ENCODE data around the gene BLNK. TPM values are rescaled to one million over a fixed set of nuclear protein-coding genes. Genes with fewer than 3 reads are reported as not detected.

BLNK gene
- total and polyA plus RNA-seq, 9 of the 15 experiments (the other 6 are each of a cell fraction or from before 2014, with no cell fraction given), result not detected

DNA sequence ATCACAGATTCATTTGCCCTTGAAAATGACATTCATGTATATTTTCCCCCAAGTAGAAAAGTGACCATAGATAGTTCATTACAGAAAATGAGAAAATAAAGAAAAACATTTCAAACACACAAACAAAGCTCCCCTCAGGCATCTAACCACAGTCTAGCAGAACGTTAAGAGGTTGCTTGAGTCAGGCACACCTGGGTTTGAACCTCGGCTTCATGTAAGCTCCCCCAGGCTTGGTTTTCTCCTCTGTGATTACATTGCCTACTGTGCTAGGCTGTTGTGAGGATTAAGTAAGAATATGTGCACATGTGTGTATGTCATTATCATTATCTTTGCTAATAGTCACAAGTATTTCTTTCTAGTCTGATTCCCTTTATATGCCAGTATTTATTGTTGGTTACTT, 42.0 kb upstream of the BLNK start:
- no peaks in the 10 kb centered on the region for H3K79me2 ChIP-seq (ENCODE audit: control insufficient read depth, insufficient read depth, low read length)
- intact Hi-C loops (cut with micrococcal nuclease) (no loop called here), in situ Hi-C loops (cut with MboI) (no loop called here)
- POLR2A ChIA-PET, result no interaction called here
- no peak for ATAC-seq
- no peaks in the 10 kb centered on the region for H3K9me3 ChIP-seq (replicated peaks; ENCODE audit: control insufficient read depth, insufficient read depth, low read depth, low read length)
- DNase-seq (ENCODE audit: extremely low read depth in 1 of 4, low spot score in 3 of 4), result no peak
- no peak overlapping the region for H3K9ac ChIP-seq (ENCODE audit: insufficient read depth in 1 of 2, low read depth in 2 of 2, low read length in 2 of 2)
- H3K4me3 ChIP-seq, result no peak overlapping the region
- H3K4me1 ChIP-seq (replicated peaks in 1 of 2; ENCODE audit: control insufficient read depth in 2 of 2, insufficient read depth in 2 of 2, low read length in 2 of 2), result no peaks in the 10 kb centered on the region
- CTCF ChIA-PET (ENCODE audit: low intra/inter-chr PET ratio), result no interaction called here
- FAIRE-seq, result no peak
- peaks cover 2 to 8% of the 10 kb centered on the region in 2 experiments; a peak in 4 of 5 replicates for H3K27me3 ChIP-seq (ENCODE audit: control insufficient read depth in 2 of 2, insufficient read depth in 2 of 2, low read length in 2 of 2)
- no peak overlapping the region for H3K4me2 ChIP-seq (ENCODE audit: insufficient read depth, low read length)
- no peaks in the 10 kb centered on the region for H3K36me3 ChIP-seq (ENCODE audit: control insufficient read depth, insufficient read depth, low read length)
- H2AFZ ChIP-seq (ENCODE audit: low read depth, low read length), result no peak overlapping the region
- no TSS peak for BruUV-seq (replicated peaks)
- no peaks in the 10 kb centered on the region for H4K20me1 ChIP-seq (replicated peaks; ENCODE audit: control insufficient read depth, insufficient read depth, low read length)
- no peak overlapping the region for H3K27ac ChIP-seq (ENCODE audit: extremely low read depth, low read depth, low read length)
- no peaks in the 10 kb centered on the region for H3K9me1 ChIP-seq (ENCODE audit: control insufficient read depth, insufficient read depth, low read length)
- TF ChIP-seq PTTG1 (tag; IDR thresholded peaks at IDR 0.05; ENCODE audit: low read depth), result no peak
- TF ChIP-seq RBFOX2 (IDR thresholded peaks at IDR 0.05; ENCODE audit: low read depth, low read length), result no peak
- TF ChIP-seq, protein P1, sequence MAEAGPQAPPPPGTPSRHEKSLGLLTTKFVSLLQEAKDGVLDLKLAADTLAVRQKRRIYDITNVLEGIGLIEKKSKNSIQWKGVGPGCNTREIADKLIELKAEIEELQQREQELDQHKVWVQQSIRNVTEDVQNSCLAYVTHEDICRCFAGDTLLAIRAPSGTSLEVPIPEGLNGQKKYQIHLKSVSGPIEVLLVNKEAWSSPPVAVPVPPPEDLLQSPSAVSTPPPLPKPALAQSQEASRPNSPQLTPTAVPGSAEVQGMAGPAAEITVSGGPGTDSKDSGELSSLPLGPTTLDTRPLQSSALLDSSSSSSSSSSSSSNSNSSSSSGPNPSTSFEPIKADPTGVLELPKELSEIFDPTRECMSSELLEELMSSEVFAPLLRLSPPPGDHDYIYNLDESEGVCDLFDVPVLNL (CRISPR knock-in tag; IDR thresholded peaks at IDR 0.05; ENCODE audit: low read depth), result no peak
- no peak for TF ChIP-seq CHD2 (IDR thresholded peaks at IDR 0.05; ENCODE audit: low read depth, low read length)
- TF ChIP-seq, protein P2, sequence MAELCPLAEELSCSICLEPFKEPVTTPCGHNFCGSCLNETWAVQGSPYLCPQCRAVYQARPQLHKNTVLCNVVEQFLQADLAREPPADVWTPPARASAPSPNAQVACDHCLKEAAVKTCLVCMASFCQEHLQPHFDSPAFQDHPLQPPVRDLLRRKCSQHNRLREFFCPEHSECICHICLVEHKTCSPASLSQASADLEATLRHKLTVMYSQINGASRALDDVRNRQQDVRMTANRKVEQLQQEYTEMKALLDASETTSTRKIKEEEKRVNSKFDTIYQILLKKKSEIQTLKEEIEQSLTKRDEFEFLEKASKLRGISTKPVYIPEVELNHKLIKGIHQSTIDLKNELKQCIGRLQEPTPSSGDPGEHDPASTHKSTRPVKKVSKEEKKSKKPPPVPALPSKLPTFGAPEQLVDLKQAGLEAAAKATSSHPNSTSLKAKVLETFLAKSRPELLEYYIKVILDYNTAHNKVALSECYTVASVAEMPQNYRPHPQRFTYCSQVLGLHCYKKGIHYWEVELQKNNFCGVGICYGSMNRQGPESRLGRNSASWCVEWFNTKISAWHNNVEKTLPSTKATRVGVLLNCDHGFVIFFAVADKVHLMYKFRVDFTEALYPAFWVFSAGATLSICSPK (IDR thresholded peaks at IDR 0.05; ENCODE audit: borderline replicate concordance), result no peak
- TF ChIP-seq, protein P3, sequence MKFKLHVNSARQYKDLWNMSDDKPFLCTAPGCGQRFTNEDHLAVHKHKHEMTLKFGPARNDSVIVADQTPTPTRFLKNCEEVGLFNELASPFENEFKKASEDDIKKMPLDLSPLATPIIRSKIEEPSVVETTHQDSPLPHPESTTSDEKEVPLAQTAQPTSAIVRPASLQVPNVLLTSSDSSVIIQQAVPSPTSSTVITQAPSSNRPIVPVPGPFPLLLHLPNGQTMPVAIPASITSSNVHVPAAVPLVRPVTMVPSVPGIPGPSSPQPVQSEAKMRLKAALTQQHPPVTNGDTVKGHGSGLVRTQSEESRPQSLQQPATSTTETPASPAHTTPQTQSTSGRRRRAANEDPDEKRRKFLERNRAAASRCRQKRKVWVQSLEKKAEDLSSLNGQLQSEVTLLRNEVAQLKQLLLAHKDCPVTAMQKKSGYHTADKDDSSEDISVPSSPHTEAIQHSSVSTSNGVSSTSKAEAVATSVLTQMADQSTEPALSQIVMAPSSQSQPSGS (CRISPR knock-in tag; IDR thresholded peaks at IDR 0.05), result no peak
- TF ChIP-seq, protein P4, sequence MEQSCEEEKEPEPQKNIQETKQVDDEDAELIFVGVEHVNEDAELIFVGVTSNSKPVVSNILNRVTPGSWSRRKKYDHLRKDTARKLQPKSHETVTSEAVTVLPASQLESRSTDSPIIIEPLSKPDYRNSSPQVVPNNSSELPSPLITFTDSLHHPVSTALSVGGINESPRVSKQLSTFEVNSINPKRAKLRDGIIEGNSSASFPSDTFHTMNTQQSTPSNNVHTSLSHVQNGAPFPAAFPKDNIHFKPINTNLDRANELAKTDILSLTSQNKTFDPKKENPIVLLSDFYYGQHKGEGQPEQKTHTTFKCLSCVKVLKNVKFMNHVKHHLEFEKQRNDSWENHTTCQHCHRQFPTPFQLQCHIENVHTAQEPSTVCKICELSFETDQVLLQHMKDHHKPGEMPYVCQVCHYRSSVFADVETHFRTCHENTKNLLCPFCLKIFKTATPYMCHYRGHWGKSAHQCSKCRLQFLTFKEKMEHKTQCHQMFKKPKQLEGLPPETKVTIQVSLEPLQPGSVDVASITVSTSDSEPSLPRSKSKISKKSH (CRISPR knock-in tag; IDR thresholded peaks at IDR 0.05), result no peak
- TF ChIP-seq HSF4 (CRISPR knock-in tag; IDR thresholded peaks at IDR 0.05; ENCODE audit: borderline replicate concordance), result no peak
- no peak for TF ChIP-seq ZBED1 (IDR thresholded peaks at IDR 0.05)
- TF ChIP-seq, protein P5, sequence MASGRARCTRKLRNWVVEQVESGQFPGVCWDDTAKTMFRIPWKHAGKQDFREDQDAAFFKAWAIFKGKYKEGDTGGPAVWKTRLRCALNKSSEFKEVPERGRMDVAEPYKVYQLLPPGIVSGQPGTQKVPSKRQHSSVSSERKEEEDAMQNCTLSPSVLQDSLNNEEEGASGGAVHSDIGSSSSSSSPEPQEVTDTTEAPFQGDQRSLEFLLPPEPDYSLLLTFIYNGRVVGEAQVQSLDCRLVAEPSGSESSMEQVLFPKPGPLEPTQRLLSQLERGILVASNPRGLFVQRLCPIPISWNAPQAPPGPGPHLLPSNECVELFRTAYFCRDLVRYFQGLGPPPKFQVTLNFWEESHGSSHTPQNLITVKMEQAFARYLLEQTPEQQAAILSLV (tag; IDR thresholded peaks at IDR 0.05), result no peak
- TF ChIP-seq ADNP (tag; IDR thresholded peaks at IDR 0.05), result no peak
- TF ChIP-seq RHOXF2B (CRISPR knock-in tag; conservative IDR thresholded peaks at IDR 0.05), result no peak
- TF ChIP-seq DPF2 (IDR thresholded peaks at IDR 0.05), result no peak
- TF ChIP-seq, protein P6, sequence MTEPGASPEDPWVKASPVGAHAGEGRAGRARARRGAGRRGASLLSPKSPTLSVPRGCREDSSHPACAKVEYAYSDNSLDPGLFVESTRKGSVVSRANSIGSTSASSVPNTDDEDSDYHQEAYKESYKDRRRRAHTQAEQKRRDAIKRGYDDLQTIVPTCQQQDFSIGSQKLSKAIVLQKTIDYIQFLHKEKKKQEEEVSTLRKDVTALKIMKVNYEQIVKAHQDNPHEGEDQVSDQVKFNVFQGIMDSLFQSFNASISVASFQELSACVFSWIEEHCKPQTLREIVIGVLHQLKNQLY (CRISPR knock-in tag; conservative IDR thresholded peaks at IDR 0.05), result no peak
- TF ChIP-seq HDAC8 (tag; IDR thresholded peaks at IDR 0.05), result no peak
- TF ChIP-seq SIRT6 (IDR thresholded peaks at IDR 0.05; ENCODE audit: low read depth, low read length), result no peak
- WGBS (ENCODE audit: insufficient coverage, low coverage, missing lambda C conversion rate), result 0% methylated on average over 2 of the region's 2 CpGs

All from K562 (cell line).